Activated CD8-positive, alpha-beta memory T cell treated with anti-CD3 and anti-CD28 coated beads for 24 hours (primary cell): Measurements from ENCODE around the gene TUBGCP6.

Experiments
- DNase-seq: peaks from one replicate; pipeline ENCODE4 v3.0.0-alpha.2; 2020

The TUBGCP6 gene

GRCh38 chr22:50167689-50168489 is 76.9 kb downstream of the TUBGCP6 start:
- DNase-seq, result no peak
